ENCODE measurements around the gene SFXN3. TPM values are rescaled to one million over a fixed set of nuclear protein-coding genes. Genes with fewer than 3 reads are reported as not detected.
A peak's percentile ranks its signal among the peaks of the same experiment; 100 is the strongest.

Gene SFXN3
- total and polyA plus RNA-seq, 2 of the 13 experiments (the other 11 are each of a cell fraction or from before 2014, with no cell fraction given): 16.8 to 71.5 TPM

DNA sequence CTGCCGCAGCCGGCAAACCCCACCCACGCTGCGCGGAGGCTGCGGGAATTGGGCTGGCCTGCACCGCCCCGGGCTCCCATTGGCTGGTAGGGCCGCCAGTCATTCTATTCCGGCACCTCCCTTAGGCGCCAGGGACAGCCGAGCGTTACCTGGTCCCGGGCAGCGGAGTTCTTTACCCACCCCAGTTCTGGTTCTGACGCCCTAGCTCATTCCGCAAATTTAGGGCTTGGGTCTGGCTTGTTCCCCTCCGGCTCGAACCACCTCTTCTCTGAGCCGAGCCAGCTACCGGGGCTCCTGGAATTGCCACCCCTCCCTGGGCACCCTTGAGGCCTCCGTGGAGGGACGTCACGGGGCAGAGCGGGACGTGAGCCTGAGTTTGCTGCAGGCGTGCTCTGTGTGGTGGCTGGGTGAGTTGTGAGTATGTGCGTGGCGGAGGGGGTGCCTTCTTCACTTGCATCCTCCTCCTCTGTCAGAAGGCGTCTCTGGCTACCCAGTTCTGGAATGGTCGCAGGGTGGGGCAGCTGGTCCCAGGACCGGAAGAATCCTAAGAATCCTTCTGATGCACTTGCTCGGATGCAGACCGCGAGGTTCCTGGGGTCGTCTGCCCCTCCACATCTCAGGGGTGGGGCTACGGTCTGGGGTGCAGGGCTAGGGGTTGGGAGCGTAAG lies at the start of gene SFXN3, which contains the start of gene PDZD7 (continued):
- TF ChIP-seq, protein P1, sequence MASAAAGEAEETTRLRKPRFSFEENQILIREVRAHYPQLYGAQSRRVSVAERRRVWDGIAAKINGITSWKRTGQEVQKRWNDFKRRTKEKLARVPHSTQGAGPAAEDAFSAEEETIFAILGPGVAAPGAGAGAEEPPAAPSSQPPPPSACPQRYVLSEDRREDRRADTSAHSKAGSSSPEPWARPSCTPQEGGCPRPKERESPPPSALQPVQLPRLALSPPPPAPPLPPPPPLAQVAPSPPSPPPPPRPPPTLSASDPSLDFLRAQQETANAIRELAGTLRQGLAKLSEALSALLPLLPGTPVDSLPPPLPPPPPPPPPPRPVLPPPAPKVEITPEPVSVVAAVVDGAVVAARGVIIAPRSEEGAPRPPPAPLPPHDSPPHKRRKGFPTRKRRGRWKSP (CRISPR knock-in tag; IDR thresholded peaks at IDR 0.05): no peak
- no peak for TF ChIP-seq TEAD3 (CRISPR knock-in tag; optimal IDR thresholded peaks at IDR 0.05; ENCODE audit: borderline replicate concordance)
- TF ChIP-seq ISL2 (CRISPR knock-in tag; IDR thresholded peaks at IDR 0.05): no peak
- TF ChIP-seq CBX1 (IDR thresholded peaks at IDR 0.05; ENCODE audit: low read depth): no peak
- TF ChIP-seq REL (CRISPR knock-in tag; conservative IDR thresholded peaks at IDR 0.05): no peak
- TF ChIP-seq ZFX (CRISPR knock-in tag; IDR thresholded peaks at IDR 0.05; ENCODE audit: low read depth): peak; percentile 44
- no peak for TF ChIP-seq ZNF75D (CRISPR knock-in tag; IDR thresholded peaks at IDR 0.05; ENCODE audit: borderline replicate concordance)
- TF ChIP-seq, protein P2, sequence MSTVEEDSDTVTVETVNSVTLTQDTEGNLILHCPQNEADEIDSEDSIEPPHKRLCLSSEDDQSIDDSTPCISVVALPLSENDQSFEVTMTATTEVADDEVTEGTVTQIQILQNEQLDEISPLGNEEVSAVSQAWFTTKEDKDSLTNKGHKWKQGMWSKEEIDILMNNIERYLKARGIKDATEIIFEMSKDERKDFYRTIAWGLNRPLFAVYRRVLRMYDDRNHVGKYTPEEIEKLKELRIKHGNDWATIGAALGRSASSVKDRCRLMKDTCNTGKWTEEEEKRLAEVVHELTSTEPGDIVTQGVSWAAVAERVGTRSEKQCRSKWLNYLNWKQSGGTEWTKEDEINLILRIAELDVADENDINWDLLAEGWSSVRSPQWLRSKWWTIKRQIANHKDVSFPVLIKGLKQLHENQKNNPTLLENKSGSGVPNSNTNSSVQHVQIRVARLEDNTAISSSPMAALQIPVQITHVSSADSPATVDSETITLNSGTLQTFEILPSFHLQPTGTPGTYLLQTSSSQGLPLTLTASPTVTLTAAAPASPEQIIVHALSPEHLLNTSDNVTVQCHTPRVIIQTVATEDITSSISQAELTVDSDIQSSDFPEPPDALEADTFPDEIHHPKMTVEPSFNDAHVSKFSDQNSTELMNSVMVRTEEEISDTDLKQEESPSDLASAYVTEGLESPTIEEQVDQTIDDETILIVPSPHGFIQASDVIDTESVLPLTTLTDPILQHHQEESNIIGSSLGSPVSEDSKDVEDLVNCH (CRISPR knock-in tag; IDR thresholded peaks at IDR 0.05): no peak
- TF ChIP-seq ZNF878 (CRISPR knock-in tag; IDR thresholded peaks at IDR 0.05): no peak
- no peak for TF ChIP-seq ETV5 (CRISPR knock-in tag; IDR thresholded peaks at IDR 0.05; ENCODE audit: borderline replicate concordance)
- TF ChIP-seq HNRNPL (IDR thresholded peaks at IDR 0.05; ENCODE audit: low read depth, low read length): peak; percentile 63; the same call in 1 of the 2 replicates
- TF ChIP-seq, protein P3, sequence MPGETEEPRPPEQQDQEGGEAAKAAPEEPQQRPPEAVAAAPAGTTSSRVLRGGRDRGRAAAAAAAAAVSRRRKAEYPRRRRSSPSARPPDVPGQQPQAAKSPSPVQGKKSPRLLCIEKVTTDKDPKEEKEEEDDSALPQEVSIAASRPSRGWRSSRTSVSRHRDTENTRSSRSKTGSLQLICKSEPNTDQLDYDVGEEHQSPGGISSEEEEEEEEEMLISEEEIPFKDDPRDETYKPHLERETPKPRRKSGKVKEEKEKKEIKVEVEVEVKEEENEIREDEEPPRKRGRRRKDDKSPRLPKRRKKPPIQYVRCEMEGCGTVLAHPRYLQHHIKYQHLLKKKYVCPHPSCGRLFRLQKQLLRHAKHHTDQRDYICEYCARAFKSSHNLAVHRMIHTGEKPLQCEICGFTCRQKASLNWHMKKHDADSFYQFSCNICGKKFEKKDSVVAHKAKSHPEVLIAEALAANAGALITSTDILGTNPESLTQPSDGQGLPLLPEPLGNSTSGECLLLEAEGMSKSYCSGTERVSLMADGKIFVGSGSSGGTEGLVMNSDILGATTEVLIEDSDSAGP (CRISPR knock-in tag; IDR thresholded peaks at IDR 0.05; ENCODE audit: borderline replicate concordance): no peak; the same call in 1 of the 2 replicates
- TF ChIP-seq ZNF776 (CRISPR knock-in tag; IDR thresholded peaks at IDR 0.05): no peak
- no peak; the same call in 1 of the 2 replicates for TF ChIP-seq ZNF430 (CRISPR knock-in tag; IDR thresholded peaks at IDR 0.05)
- 0 out of 2 replicates have a peak, but pooled peaks have one; percentile 27 for TF ChIP-seq FOXC1 (CRISPR knock-in tag; IDR thresholded peaks at IDR 0.05; ENCODE audit: borderline replicate concordance)
- TF ChIP-seq, protein P4, sequence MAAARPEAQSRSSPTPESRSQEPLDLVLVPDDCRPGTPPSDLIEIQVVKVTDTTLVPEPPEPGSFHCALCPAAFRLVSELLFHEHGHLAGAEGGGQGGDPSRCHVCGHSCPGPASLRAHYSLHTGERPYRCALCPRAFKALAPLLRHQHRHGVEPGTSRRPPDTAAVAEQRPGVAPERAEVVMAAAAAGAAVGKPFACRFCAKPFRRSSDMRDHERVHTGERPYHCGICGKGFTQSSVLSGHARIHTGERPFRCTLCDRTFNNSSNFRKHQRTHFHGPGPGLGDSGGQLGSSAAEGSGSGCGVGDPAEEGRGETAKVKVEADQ (CRISPR knock-in tag; IDR thresholded peaks at IDR 0.05; ENCODE audit: borderline replicate concordance): no peak
- no peak for TF ChIP-seq MAZ (IDR thresholded peaks at IDR 0.05; ENCODE audit: borderline replicate concordance, low read depth, low read length)
- 0 out of 2 replicates have a peak, but pooled peaks have one; percentile 18 for TF ChIP-seq MAZ (CRISPR knock-in tag; IDR thresholded peaks at IDR 0.05; ENCODE audit: low read depth)
- TF ChIP-seq RELA (CRISPR knock-in tag; IDR thresholded peaks at IDR 0.05): no peak
- TF ChIP-seq, protein P5, sequence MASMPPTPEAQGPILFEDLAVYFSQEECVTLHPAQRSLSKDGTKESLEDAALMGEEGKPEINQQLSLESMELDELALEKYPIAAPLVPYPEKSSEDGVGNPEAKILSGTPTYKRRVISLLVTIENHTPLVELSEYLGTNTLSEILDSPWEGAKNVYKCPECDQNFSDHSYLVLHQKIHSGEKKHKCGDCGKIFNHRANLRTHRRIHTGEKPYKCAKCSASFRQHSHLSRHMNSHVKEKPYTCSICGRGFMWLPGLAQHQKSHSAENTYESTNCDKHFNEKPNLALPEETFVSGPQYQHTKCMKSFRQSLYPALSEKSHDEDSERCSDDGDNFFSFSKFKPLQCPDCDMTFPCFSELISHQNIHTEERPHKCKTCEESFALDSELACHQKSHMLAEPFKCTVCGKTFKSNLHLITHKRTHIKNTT (CRISPR knock-in tag; IDR thresholded peaks at IDR 0.05): no peak
- no peak for TF ChIP-seq ZBTB21 (CRISPR knock-in tag; IDR thresholded peaks at IDR 0.05)
- no peak for TF ChIP-seq SUZ12 (IDR thresholded peaks at IDR 0.05; ENCODE audit: low read depth, low read length)
- no peak for TF ChIP-seq ZNF660 (CRISPR knock-in tag; IDR thresholded peaks at IDR 0.05; ENCODE audit: borderline replicate concordance, low read depth)
- no peak for TF ChIP-seq NR3C1 (CRISPR knock-in tag; IDR thresholded peaks at IDR 0.05)
